HG02571 (cell line): ENCODE data around the gene GPR107.

ENCODE experiments used
- ATAC-seq: cut with Tn5 transposase; IDR thresholded peaks from one replicate; pipeline ENCODE4 v1.9.1; 2021; ENCODE audit warnings: mild to moderate bottlenecking, moderate library complexity; ENCODE audit not compliant: unreplicated experiment

GPR107 gene

GRCh38 chr9:130179331-130179907 is 125.7 kb downstream of the GPR107 start:
- ATAC-seq, result no peak

- no peak for ATAC-seq
Measured at GRCh38 chr9:130180516-130180915, 126.8 kb downstream of the GPR107 start.

- no peak for ATAC-seq
Measured at GRCh38 chr9:130181678-130182380, 128.1 kb downstream of the GPR107 start.

- no peak for ATAC-seq
Measured at GRCh38 chr9:130182381-130182909, 128.7 kb downstream of the GPR107 start.

- no peak for ATAC-seq
Measured at GRCh38 chr9:130183133-130183762, 129.5 kb downstream of the GPR107 start.

- ATAC-seq, result no peak
Measured at GRCh38 chr9:130185017-130185416, 131.3 kb downstream of the GPR107 start.

- no peak for ATAC-seq
Measured at GRCh38 chr9:130185490-130186031, 131.9 kb downstream of the GPR107 start.

GRCh38 chr9:130186051-130186450 is 132.3 kb downstream of the GPR107 start:
- ATAC-seq, result no peak

- no peak for ATAC-seq
Measured at GRCh38 chr9:130186839-130187522, 133.3 kb downstream of the GPR107 start.

- no peak for ATAC-seq
Measured at GRCh38 chr9:130187523-130187846, 133.8 kb downstream of the GPR107 start.

GRCh38 chr9:130188860-130189481 is 135.3 kb downstream of the GPR107 start:
- ATAC-seq, result no peak
